IPS DF 19.7 (cell line): Measurements from ENCODE around the gene MTHFD2L.

Experiments
- DNase-seq: peaks from one replicate; pipeline ENCODE4 v3.0.0-alpha.2; 2013; ENCODE audit warnings: low read depth, low spot score

Gene MTHFD2L

DNA sequence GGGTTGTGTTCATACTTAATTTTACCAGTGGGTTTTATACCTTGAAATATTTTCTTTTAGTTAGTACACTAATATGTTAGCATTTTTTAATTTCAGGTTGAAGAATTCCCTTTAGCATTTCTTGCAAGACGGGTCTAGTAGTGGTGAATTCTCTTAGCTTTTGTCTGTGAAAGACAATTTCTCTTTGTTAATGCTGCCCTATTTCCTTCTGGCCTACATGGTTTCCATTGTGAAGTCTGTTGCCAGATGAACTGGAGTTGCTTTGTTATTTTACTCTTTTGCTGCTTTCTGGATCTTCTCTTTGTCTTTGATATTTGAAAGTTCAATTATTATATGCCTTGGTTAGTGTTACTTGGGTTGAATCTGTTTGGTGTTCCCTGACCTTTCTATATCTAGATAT lies 25.0 kb upstream of the MTHFD2L start:
- no peak for DNase-seq

DNA sequence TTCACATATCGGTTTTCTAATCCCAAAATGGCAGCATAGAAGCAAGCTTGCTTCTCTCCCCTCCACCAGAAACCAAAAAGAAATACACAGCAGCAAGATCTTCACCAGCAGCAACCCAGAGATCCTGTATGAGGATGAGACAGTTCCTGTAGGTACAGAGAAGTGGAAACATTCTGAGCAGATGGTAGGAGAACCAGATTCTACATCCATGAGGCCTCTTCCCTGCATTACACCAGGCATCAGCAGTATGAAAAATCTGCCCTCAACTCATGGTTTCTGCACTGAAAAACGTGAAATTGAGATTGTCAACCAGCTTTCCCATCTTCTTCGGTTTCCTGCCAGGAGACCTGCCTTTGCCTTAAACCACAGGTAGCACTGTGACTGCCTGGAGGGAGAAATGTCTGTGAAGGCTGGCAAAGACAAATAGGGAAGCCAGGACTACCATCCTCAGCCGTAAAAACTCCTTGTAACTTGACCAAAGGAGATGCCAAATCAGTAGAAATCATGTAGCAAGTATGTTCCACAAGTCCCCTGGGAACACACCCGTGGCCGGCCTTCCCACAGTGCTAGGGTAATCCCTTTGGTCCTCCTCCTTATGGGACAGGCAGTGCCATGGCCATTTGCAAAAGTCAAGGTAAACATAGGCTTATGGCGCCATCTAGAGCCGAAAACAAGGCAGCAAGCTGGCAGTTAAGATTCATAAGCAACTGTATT lies 24.0 kb upstream of the MTHFD2L start:
- peak; percentile 56 for DNase-seq

DNA sequence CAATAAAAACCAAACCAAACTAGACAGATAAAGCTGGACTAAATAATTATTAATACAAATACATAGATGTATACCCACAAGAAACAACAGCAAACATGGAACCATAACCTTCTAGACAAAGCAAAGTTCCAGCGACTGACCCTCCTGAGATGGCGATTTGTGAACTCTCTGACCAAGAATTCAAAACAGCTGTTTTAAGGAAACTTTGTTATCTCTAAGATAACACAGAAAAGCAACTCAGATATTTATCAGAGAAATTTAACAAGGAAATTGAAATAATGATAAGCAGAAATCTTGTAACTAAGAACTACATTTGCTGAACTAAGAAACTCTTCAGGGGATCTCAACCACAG lies 23.4 kb upstream of the MTHFD2L start:
- no peak for DNase-seq

DNA sequence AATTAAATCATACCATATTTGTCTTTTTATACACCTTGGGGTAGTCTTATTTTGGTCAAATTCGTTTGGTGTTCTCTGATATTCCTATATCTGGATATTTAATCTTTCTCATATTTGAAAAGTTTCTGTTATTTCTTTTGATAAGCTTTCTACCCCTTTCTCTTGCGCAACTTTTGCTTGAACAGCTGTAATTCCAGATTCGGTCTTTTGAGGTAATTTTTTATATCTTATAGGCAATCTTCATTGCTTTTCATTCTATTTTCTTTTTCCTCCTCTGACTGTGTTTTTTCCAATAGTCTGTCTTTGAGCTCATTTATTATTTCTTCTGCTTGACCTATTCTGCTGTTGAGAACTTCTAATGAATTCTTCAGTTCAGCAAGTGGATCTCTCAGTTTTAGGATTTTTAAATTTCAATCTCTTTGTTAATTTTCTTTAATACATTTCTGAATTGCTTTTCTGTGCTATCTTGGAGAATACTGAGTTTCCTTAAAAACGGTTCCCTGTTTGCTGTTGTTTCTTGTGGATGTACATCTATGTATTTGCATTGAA lies 11.3 kb upstream of the MTHFD2L start:
- no peak for DNase-seq

DNA sequence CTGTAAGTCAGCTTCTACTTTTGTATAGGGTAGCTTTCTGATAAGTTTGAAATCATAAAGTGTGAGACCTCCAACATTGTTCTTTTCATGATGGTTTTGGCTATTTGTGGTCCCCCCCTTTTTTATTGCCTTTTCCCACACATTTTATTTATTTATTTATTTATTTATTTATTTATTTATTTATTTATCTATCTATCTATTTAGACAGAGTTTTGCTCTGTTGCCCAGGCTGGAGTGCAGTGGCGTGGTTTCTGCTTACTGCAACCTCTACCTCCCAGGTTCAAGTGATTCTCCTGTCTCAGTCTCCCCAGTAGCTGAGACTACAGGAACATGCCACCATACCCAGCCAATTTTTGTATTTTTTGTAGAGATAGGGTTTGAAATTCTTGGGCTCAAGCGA lies 9.7 kb upstream of the MTHFD2L start:
- DNase-seq = no peak

DNA sequence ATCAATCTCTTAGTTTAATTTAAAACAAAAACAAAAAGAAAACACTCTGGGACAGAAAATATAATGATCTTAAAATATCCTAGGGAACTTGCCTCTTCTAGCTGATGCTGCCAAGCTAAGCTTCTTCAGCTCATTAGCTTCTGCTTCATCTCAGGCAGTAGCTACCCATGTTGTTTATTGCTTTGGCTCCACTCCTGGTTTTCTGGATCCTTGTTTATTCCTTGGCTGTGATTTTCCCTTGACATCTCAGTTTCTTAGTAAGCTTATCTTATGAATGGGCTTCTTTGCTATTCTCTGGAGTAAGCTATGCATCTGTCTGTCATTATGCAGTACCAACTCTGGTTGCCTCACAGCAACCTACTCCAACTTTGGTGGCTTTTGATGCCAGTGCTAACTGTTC lies 5.1 kb upstream of the MTHFD2L start:
- no peak for DNase-seq

DNA sequence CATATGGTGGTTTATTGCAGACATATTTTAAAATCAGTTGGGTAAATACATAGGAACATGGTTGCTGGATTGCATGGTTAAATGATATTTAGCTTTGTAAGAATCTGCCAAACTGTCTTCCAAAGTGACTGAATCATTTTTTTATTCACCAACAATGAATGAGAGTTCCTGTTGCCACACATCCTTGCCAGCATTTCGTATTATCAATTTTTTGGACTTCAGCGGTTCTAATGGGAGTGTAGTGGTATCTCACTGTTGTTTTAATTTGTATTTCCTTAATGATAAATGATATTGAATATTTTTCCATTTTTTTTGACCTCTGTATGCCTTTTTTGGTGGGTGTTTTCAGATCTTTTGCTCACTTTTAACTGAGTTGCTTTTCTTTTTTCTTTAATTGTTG lies 1.4 kb upstream of the MTHFD2L start:
- no peak for DNase-seq

DNA sequence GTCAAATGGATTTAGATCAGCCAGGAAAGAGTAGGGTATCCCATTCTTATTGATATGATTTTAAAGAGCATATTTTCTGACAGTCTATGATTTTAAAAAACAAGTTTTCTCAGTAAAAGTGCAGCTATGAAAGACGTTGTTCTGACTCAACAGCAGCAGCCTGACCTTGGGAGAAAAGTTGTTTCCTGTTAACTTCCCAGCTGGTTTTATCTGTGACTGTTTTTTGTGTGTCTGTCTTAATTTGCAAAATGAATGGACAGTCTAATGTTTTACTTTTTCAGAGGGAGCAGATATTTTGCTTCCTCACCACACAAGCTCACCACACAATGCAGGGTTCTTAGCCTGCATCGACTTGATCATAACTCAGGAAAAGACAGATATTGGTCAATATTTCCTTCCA lies 764 bp upstream of the MTHFD2L start:
- DNase-seq = no peak

DNA sequence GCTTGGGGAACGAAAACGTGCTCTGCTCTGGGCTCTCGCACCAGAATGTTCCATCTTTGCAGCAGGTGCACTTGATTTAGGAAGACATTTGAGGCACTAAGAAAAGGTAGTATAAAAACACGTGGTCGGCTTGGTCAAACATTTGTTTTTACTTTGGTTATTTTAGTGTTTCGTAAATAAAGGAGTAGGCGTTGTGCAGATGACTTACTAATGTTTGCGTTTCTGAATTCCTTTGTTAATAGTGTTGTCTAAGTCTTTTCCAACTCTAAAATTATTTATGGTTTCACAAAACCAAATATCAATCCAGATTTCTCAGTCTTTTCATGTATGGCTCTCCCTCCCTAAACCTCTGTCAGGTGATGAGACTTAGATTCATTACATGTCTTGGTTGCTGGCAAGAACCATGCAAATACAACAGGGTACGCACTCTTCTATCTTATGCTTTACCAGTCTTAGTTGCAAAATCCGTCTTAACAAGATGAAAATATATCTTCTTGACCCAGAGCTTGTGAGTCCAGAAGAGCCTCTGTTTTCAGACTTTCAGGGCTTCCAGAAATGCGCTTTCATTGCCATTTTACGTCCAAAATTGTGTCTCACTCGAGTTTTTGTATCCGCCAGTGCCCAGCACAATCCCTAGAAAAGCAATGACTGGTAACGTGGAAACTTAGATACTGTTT lies 686 bp downstream of the MTHFD2L start:
- no peak for DNase-seq

DNA sequence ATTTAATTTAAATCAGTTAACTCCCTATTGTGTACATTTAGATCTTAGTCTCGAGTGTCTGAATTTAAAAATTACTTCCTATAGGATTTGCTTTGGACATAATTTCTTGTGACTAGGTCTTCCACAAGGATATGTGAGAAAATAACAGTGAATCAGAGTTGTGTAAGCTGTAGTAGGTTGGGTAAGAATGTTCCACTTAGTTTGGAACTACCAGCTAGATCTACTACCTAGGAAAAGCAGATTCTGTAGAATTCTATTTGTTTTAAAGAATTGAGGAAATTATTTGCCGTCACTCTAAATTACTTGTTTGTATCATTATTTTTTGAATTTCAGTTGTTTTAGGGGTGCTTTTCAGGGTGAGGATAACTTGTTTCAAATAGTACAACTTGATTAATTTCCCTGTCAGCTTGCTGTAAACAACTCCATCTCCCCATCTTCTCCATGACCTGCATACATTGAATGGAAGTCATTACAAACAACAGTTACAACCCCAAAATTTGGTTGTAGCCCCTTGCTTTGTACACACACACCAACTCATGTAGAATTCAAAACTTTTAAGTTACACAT lies 1.3 kb downstream of the MTHFD2L start:
- DNase-seq = no peak

DNA sequence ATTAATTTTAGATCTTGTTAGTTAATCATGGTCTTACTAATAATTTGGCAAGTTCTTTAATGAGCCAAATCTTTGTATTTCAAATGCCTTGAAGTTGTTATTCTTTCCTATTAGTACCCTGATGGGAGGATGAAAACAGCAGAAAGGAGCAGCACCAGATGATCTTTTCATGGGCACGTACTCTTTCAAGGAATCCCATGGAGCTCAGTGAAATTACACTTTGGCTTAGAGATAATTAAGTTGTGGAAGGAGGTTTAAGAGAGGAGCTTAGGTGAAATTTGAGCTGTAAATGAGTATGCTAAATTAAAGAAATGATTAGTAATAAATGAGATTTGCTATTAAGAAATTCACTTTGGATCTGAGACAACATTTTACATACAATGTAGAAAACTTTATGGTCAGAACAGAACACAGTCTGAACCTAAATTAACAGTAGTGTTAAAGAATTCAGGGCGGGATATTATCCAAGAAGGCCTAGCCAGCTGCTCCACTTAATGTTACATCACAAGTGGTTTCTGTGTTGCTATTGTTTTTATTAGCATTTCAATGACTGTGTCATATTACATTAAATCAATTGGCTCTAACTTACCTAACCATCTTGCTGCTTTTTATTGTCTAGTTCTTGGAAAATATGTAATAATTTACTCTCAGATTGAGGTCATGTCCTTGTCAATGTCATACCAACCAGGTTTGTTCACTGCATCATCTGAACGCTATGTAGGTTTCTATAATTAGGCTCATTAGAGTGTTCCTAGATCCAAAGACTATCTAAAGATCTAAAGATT lies 3.9 kb downstream of the MTHFD2L start:
- DNase-seq = no peak

DNA sequence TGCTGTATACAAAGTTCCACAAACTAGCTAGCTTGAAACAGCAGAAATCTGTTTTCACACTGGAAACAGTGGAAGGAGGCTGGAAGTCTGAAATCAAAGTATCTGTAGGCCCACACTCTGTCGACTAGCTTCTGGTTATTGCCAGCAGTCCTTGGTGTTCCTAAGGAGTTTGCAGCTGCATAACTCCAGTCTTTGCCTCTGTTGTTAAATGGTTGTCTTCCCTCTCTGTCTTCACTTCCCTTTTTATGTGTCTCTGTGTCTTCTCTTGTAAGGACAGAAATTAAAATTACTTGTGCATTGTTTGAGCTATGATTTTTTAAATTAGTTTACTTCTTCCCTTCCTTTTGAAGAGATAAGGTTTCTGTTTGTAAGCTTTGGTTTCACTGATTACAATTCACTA lies 8.2 kb downstream of the MTHFD2L start:
- DNase-seq = no peak

DNA sequence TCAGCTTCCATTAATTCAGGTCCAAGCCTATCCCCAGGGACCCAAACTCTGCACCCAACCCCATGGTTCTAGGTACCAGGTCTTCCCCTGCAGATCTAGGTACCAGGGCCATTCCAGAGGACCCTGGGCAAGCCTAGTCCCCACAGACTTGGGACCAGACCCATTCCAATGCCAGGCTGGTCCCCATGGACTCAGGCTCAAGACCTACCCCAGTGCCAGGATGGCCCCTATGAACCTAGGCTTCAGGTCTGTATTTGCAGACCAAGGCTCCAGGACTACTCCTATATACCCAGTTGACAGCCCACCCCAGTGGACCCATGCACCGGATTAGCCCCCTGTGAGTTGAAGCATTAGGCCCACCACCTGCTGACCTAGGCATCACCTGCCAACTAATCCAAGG lies 8.9 kb downstream of the MTHFD2L start:
- no peak for DNase-seq

DNA sequence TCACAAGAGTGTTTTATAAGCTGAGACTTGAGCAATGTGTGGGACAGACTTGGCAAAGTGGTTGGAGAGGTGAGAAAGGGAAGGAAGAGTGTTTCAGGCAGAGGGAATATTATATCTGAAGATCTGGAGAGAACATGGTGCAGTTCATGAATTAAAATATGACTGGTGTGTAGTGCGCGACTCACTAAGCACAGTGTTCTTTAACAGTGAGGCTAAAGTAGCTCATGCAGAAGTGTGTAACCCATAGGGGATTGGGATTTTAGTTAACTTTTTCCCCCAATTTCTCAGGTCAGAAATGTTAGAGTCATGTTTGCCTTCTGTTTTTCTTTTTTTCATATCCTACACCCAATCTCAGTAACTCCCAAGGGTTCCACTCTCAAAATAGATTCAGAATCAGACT lies 9.7 kb downstream of the MTHFD2L start:
- no peak for DNase-seq

DNA sequence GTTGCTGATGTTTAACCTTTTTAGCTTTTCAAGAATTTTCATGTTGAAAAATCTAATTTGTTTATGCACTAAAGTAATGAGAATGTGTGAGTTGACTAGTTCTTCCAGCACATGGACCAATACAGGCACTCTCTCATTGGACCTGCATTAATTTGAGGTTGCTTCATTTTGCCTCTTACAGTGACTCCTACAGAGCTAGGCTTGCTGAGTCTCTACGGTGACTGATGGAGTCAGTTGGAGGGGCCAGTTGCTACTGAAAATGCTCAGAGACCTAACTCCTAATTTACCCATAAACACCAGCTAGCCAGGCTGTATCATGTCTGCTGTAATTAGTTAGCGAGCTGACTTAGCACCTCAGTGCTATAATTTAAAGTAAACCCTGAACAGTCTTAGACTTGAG lies 10.9 kb downstream of the MTHFD2L start:
- no peak for DNase-seq

DNA sequence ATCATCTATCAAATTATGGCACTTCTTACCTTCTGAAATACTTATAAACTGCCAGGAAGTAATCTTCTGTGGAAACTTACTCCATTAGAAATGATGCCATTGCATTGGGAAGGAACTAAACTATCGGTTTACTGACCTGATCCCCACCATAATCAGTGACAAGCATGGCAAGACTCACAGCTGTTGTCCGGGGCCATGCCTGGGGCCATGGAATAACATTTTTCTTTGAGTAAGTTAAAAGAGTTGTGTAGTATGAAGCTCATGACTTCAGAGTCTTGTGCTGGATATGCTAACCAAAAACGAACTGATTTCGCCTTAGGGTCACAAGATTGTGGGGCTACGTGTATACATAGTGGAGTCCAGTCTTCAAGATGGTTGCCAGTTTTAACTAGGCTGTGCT lies 15.4 kb downstream of the MTHFD2L start:
- no peak for DNase-seq

DNA sequence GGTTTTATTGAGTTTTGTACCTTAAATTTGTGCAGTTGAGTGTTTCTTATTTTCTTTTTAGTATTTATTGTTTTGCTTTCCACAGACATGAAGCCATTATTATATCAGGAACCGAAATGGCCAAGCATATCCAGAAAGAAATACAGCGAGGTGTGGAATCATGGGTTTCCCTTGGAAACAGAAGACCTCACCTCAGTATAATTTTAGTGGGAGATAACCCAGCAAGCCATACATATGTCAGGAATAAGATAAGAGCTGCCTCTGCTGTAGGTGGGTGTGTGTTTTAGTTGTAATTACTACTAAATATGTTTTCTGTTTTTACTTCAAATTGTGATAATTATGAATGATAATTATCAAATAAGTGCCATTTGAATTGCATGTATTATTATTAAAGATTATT lies 16.5 kb downstream of the MTHFD2L start:
- no peak for DNase-seq

DNA sequence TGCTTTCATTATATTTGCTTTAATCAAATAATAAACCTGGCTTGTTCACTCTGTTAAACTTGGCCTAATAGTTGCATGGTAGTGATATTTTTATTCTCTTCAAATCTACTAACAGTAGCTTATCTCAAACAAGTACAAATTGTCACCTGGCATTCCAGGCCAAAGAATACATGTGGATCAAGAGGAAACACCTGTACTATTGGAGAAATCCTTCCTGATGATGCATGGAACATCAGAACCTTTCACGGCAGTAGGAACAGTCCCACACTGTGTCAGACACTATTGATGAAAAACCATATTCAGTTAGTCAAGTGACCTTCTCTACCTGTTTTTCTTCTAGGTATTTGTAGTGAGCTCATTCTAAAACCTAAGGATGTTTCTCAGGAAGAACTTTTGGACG lies 17.0 kb downstream of the MTHFD2L start:
- no peak for DNase-seq

DNA sequence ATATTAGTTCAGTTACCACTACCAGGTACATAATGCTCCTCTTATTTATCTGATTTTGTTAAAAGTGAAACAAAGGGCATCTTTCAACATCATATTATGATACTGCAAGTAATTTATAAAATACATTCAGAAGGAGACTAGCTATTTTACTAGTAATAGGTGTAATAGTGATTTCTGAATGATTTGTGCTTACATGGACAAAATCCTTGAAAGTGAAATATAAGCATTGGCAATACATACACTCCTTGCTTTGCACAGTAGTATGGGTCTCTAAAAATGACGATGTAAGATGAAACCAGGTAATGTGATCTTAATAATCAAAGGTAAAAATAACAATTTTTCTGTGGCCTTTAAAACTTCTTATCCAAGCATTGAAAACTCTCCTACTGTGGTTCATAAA lies 17.5 kb downstream of the MTHFD2L start:
- no peak for DNase-seq

DNA sequence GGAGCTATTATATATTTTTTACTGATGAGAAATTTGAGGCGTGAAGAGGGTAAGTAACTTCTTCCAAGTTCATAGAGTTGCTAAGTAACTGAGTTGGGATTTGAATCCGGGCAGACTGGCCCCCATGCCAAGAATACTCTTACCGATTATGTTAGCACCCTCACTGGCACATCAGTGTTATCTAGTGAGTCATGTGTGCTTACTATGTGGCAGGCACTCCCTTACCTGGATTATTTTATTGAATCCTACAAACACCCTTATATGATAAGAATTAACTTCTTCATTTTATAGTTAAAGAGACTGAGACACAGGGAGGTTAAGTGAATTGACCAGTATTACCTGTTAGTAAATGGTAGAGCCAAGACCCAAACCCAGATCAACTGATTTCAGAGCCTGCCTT lies 20.9 kb downstream of the MTHFD2L start:
- no peak for DNase-seq

DNA sequence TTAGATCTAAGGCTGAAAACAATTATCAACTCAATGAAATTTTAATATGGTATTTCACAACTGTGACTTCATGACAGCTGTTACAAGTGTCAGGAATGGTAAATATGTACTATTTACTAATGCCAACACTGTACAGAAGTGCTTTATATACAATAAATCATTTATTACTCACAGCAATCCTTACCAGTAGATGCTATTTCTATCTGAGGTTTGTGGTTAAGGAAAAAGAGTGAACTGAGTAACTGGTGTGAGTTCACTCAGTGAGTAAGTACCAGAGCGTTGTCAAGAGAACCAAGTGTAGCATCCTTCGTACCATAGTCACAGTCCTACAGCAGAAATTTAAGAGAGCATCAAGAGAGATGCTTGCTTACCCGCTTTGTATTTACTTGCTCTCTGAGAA lies 23.3 kb downstream of the MTHFD2L start:
- DNase-seq = no peak

DNA sequence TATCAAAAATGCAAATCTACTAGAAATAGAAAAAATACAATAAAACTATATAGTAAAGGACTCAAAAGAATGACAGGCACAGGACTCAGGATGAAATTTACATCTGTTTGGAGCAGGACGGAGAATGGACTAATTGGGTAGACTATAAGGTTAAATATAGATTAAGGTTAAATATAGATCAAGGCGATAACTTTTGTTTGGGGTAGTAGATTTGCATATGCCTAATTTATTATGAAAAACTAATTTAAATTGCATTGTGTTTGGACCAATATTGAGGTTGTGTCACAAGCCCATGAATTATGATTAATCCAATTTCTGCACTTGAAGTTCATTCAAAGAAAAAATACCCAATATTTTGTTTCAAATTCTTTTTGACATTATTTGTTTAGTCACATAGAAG lies 31.0 kb downstream of the MTHFD2L start:
- DNase-seq = no peak
